B cell (primary cell): ENCODE results near the gene ZSCAN20.

Experiments
- CTCF ChIP-seq: fragments of 200-600 bp; IDR thresholded peaks from one replicate; pipeline ENCODE4 v1.8.0; 2022; ENCODE audit warnings: antibody characterized with exemption, mild to moderate bottlenecking
- EZH2 ChIP-seq: IDR thresholded peaks from 2 replicates; pipeline ENCODE4 v1.6.1; 2012; ENCODE audit warnings: borderline replicate concordance, low read depth, mild to moderate bottlenecking, moderate library complexity, low read length; ENCODE audit not compliant: insufficient read depth, poor library complexity, severe bottlenecking

- TF ChIP-seq CTCF = no peak
- no peak for TF ChIP-seq EZH2
Measured at GRCh38 chr1:33471416-33471815, 1.0 kb upstream of the ZSCAN20 start.
